B cell (primary cell): ENCODE results near the gene RPTOR. TPM values are rescaled to one million over a fixed set of nuclear protein-coding genes. Genes with fewer than 3 reads are reported as not detected.

Experiments used
- ATAC-seq: fragments of 200-7000 bp; cut with Tn5 transposase; one replicate; pipeline ENCODE4 v1.10.0; 2021; ENCODE audit warnings: low read depth, mild to moderate bottlenecking, moderate number of reproducible peaks, moderate library complexity
- CTCF ChIA-PET: fragments of 350-600 bp; sonication (Branson Sonifier 250); formaldehyde crosslinking; loops from one replicate; lab custom pipeline; 2021; ENCODE audit warnings: antibody characterized with exemption, inconsistent platforms; lab: Charles Lee
- POLR2A ChIA-PET: fragments of 350-600 bp; sonication (Branson Sonifier 250); formaldehyde crosslinking; loops from one replicate; lab custom pipeline; 2021; ENCODE audit warnings: antibody characterized with exemption; lab: Charles Lee
- DNase-seq: peaks from one replicate; pipeline ENCODE4 v3.0.0; 2013
- H2AFZ ChIP-seq: 2 replicates; pipeline ENCODE4 v1.6.1; 2012; ENCODE audit warnings: mild to moderate bottlenecking, low read depth, low read length; ENCODE audit not compliant: insufficient read depth, poor library complexity, severe bottlenecking
- H3K27ac ChIP-seq, 2 donors: 1 replicate in 1 of 2; 2 replicates in 1 of 2; pipeline ENCODE4 v1.5.1; 2012 to 2013; ENCODE audit warnings: low read length in 2 of 2, mild to moderate bottlenecking in 2 of 2, moderate library complexity in 1 of 2
- H3K27me3 ChIP-seq, 4 experiments: fragments of 200-600 bp in 1 of 4; sonication (generic) in 1 of 4; replicated peaks in 1 of 4; 1 replicate in 2 of 4; 2 replicates in 2 of 4; pipeline versions ENCODE4 v1.6.1 to v1.7.0; 2013 to 2016; ENCODE audit warnings: low read length in 3 of 4, mild to moderate bottlenecking in 2 of 4, mixed read lengths in 1 of 4, moderate library complexity in 1 of 4; ENCODE audit not compliant: insufficient read depth in 4 of 4, control insufficient read depth in 3 of 4; ENCODE audit errors: control extremely low read depth in 1 of 4
- H3K36me3 ChIP-seq, 2 experiments: replicated peaks in 1 of 2; 1 replicate in 1 of 2; 2 replicates in 1 of 2; pipeline versions ENCODE4 v1.6.1 to v1.7.1; 2013; ENCODE audit warnings: low read length in 1 of 2; ENCODE audit not compliant: insufficient read depth in 2 of 2, control insufficient read depth in 1 of 2; ENCODE audit errors: control extremely low read depth in 1 of 2, extremely low read depth in 1 of 2
- H3K4me1 ChIP-seq, 2 donors: fragments of 200-600 bp in 1 of 2; sonication (generic) in 1 of 2; 1 replicate in 1 of 2; 2 replicates in 1 of 2; pipeline versions ENCODE4 v1.5.1 to v1.6.1; 2013 to 2017; ENCODE audit warnings: low read length in 2 of 2; ENCODE audit not compliant: control insufficient read depth in 2 of 2, insufficient read depth in 2 of 2
- H3K4me2 ChIP-seq: replicated peaks from 2 replicates; pipeline ENCODE3; 2012; ENCODE audit warnings: mild to moderate bottlenecking, low read depth, low read length; ENCODE audit not compliant: poor library complexity, severe bottlenecking
- H3K4me3 ChIP-seq, 5 experiments: fragments of 200-600 bp in 1 of 5; sonication (generic) in 1 of 5; 1 replicate in 3 of 5; 2 replicates in 2 of 5; pipeline versions ENCODE4 v1.5.1 to v1.7.0; 2011 to 2016; ENCODE audit warnings: low read length in 4 of 5, mild to moderate bottlenecking in 4 of 5, low read depth in 2 of 5, control low read depth in 1 of 5, moderate library complexity in 1 of 5; ENCODE audit not compliant: insufficient read depth in 1 of 5; ENCODE audit errors: control extremely low read depth in 1 of 5, extremely low read depth in 1 of 5
- H3K79me2 ChIP-seq: fragments of 200-600 bp; sonication (generic); one replicate; pipeline ENCODE4 v1.6.0; 2016; ENCODE audit warnings: low read length; ENCODE audit not compliant: control insufficient read depth, insufficient read depth
- H3K9ac ChIP-seq: fragments of 200-600 bp; sonication (generic); 2 replicates; pipeline ENCODE4 v1.6.1; 2017; ENCODE audit warnings: mild to moderate bottlenecking, low read length, moderate library complexity
- H3K9me3 ChIP-seq, 3 donors: one replicate each; pipeline versions ENCODE4 v1.6.1 to v1.7.1; 2013; ENCODE audit warnings: low read length in 2 of 3; ENCODE audit not compliant: control insufficient read depth in 2 of 3, insufficient read depth in 1 of 3; ENCODE audit errors: control extremely low read depth in 1 of 3
- H4K20me1 ChIP-seq: 2 replicates; pipeline ENCODE4 v1.6.0; 2012; ENCODE audit warnings: mild to moderate bottlenecking, low read length; ENCODE audit not compliant: insufficient read depth, control insufficient read depth, poor library complexity, severe bottlenecking
- H3K27ac Mint-ChIP-seq: one replicate; pipeline ENCODE4 v1.8.0; 2021; ENCODE audit warnings: mixed read lengths
- H3K27me3 Mint-ChIP-seq: one replicate; pipeline ENCODE4 v1.8.0; 2021; ENCODE audit warnings: mixed read lengths
- H3K4me1 Mint-ChIP-seq: one replicate; pipeline ENCODE4 v1.8.0; 2021; ENCODE audit warnings: mixed read lengths
- H3K4me3 Mint-ChIP-seq: one replicate; pipeline ENCODE4 v1.8.0; 2021; ENCODE audit warnings: mixed read lengths
- H3K9me3 Mint-ChIP-seq: one replicate; pipeline ENCODE4 v1.8.0; 2022; ENCODE audit warnings: mixed read lengths; ENCODE audit not compliant: insufficient read depth
- CTCF ChIP-seq: fragments of 200-600 bp; IDR thresholded peaks from one replicate; pipeline ENCODE4 v1.8.0; 2022; ENCODE audit warnings: antibody characterized with exemption, mild to moderate bottlenecking
- EZH2 ChIP-seq: IDR thresholded peaks from 2 replicates; pipeline ENCODE4 v1.6.1; 2012; ENCODE audit warnings: borderline replicate concordance, low read depth, mild to moderate bottlenecking, moderate library complexity, low read length; ENCODE audit not compliant: insufficient read depth, poor library complexity, severe bottlenecking
- WGBS: methylation state at CpG from one replicate; pipeline ENCODE4 v1.1.5; 2013; ENCODE audit warnings: missing lambda C conversion rate; ENCODE audit not compliant: insufficient coverage; 5-methylcytosine and 5-hydroxymethylcytosine counted together
- intact Hi-C: fragments of 100-400 bp; cut with micrococcal nuclease; formaldehyde crosslinking; loops from one replicate; pipeline ENCODE4 v1.10.0; 2022
- polyA plus RNA-seq: library from polyadenylated mRNA; depleted of rRNA; stranded (reverse); fragments of >200 nt; gene quantifications from 2 replicates; pipeline ENCODE4 v1.2.3, GENCODE V29; 2012
- total RNA-seq, 2 donors: library from RNA; stranded (reverse); fragments of 120-200 nt in 1 of 2; gene quantifications; 1 replicate in 1 of 2; 2 replicates in 1 of 2; pipeline versions ENCODE4 v1.2.3 to v1.2.4, GENCODE V29; 2013 to 2022

Gene RPTOR
- total and polyA plus RNA-seq, 2 donors (not counting 1 experiment from before 2014, with no cell fraction given) = 13.4 to 58.8 TPM

GRCh38 chr17:80601146-80601545 lies 56.5 kb downstream of the RPTOR start:
- ATAC-seq (no peak), DNase-seq (no peak)
- H3K27me3 ChIP-seq = no peaks in the 10 kb centered on the region
- Mint-ChIP-seq H3K9me3 (no peaks in the 10 kb centered on the region), H3K27me3 (no peaks in the 10 kb centered on the region), H3K27ac (no peak overlapping the region), H3K4me1 (peaks cover 47% of the 10 kb centered on the region), H3K4me3 (no peak overlapping the region)
- no peak overlapping the region for H3K4me2 ChIP-seq
- H4K20me1 ChIP-seq = peaks cover 63% of the 10 kb centered on the region
- H3K4me3 ChIP-seq = no peak overlapping the region
- no peak overlapping the region for H2AFZ ChIP-seq
- no peaks in the 10 kb centered on the region for H3K9me3 ChIP-seq
- H3K36me3 ChIP-seq = no peaks in the 10 kb centered on the region
- H3K9ac ChIP-seq = no peak overlapping the region
- H3K27ac ChIP-seq = no peak overlapping the region
- intact Hi-C loops = no loop called here
- ChIA-PET POLR2A (no interaction called here), CTCF (no interaction called here)
- peaks cover 9 to 16% of the 10 kb centered on the region in 2 donors for H3K4me1 ChIP-seq
- no peak for TF ChIP-seq CTCF
- TF ChIP-seq EZH2 = no peak
- peaks cover 80% of the 10 kb centered on the region for H3K79me2 ChIP-seq
- 100% methylated on average over 4 of the region's 12 CpGs for whole genome bisulfite sequencing

- CTCF ChIA-PET = no interaction called here
- no peaks in the 10 kb centered on the region for H3K9me3 ChIP-seq
- H2AFZ ChIP-seq = no peak overlapping the region
- peaks cover 79% of the 10 kb centered on the region for H3K79me2 ChIP-seq
- H3K27ac Mint-ChIP-seq = no peak overlapping the region
- no peak overlapping the region for H3K4me2 ChIP-seq
- H3K4me3 ChIP-seq = no peak overlapping the region
- no peak for DNase-seq
- no peak overlapping the region for H3K4me3 Mint-ChIP-seq
- ATAC-seq = no peak
- H3K9me3 Mint-ChIP-seq = no peaks in the 10 kb centered on the region
- intact Hi-C loops = no loop called here
- H3K36me3 ChIP-seq = no peaks in the 10 kb centered on the region
- no peak overlapping the region for H3K27ac ChIP-seq
- TF ChIP-seq EZH2 (no peak), CTCF (no peak)
- peaks cover 46% of the 10 kb centered on the region for H3K4me1 Mint-ChIP-seq
- H3K27me3 Mint-ChIP-seq = no peaks in the 10 kb centered on the region
- 99% methylated on average over 9 of the region's 10 CpGs for WGBS
- no peaks in the 10 kb centered on the region for H3K27me3 ChIP-seq
- H4K20me1 ChIP-seq = peaks cover 53% of the 10 kb centered on the region
- POLR2A ChIA-PET = no interaction called here
- peaks cover 9 to 16% of the 10 kb centered on the region in 2 donors for H3K4me1 ChIP-seq
- H3K9ac ChIP-seq = no peak overlapping the region
These were observed 58.8 kb downstream of the RPTOR start for GRCh38 chr17:80603396-80603795.
